SU-DHL-6 (cell line): Measurements from ENCODE around the gene ZNF688.

Experiments used
- H2AFZ ChIP-seq: fragments of 200-600 bp; sonication (generic); 2 replicates; pipeline ENCODE4 v1.6.1; 2014; ENCODE audit warnings: low read depth, mild to moderate bottlenecking, moderate library complexity, mixed read lengths, antibody characterized with exemption, low read length; ENCODE audit not compliant: severe bottlenecking
- H3F3A ChIP-seq: fragments of 200-600 bp; shearing (Covaris generic); 2 replicates; pipeline ENCODE4 v1.6.0; 2016; ENCODE audit warnings: antibody characterized with exemption, mild to moderate bottlenecking; ENCODE audit not compliant: insufficient read depth
- H3K27ac ChIP-seq: fragments of 200-600 bp; sonication (generic); 2 replicates; pipeline ENCODE4 v1.5.1; 2016; ENCODE audit warnings: low read depth, mild to moderate bottlenecking, low read length, moderate library complexity, mixed read lengths
- H3K27me3 ChIP-seq: fragments of 200-600 bp; sonication (generic), shearing (Covaris generic); 2 replicates; pipeline ENCODE4 v1.6.0; 2014; ENCODE audit warnings: mild to moderate bottlenecking, low read length
- H3K36me3 ChIP-seq: fragments of 200-600 bp; sonication (generic); 2 replicates; pipeline ENCODE4 v1.6.1; 2014; ENCODE audit warnings: mild to moderate bottlenecking, low read length, mixed read lengths
- H3K4me2 ChIP-seq: fragments of 300-600, 200-600 bp; shearing (Covaris generic), sonication (generic); 2 replicates; pipeline ENCODE4 v1.6.0; 2014; ENCODE audit warnings: low read length, low read depth, mild to moderate bottlenecking; ENCODE audit not compliant: poor library complexity, severe bottlenecking
- H3K4me3 ChIP-seq: fragments of 200-600 bp; sonication (generic); 2 replicates; pipeline ENCODE4 v1.5.1; 2014; ENCODE audit warnings: antibody characterized with exemption, low read length, mild to moderate bottlenecking, mixed read lengths; ENCODE audit not compliant: insufficient read depth, poor library complexity, severe bottlenecking
- H3K79me2 ChIP-seq: fragments of 200-600 bp; sonication (generic); 2 replicates; pipeline ENCODE4 v1.6.1; 2014; ENCODE audit warnings: mild to moderate bottlenecking, low read length, moderate library complexity; ENCODE audit not compliant: insufficient read depth
- H3K9ac ChIP-seq: fragments of 200-600 bp; sonication (generic); 2 replicates; pipeline ENCODE4 v1.7.0; 2014; ENCODE audit warnings: mild to moderate bottlenecking, low read length
- H3K9me2 ChIP-seq: fragments of 200-600 bp; sonication (generic); replicated peaks from 2 replicates; pipeline ENCODE4 v1.6.1; 2014; ENCODE audit warnings: low read length; ENCODE audit not compliant: insufficient read depth
- H3K9me3 ChIP-seq: fragments of 200-600 bp; sonication (generic); 2 replicates; pipeline ENCODE4 v1.6.1; 2014; ENCODE audit warnings: low read length, mixed read lengths; ENCODE audit not compliant: insufficient read depth
- H4K20me1 ChIP-seq: fragments of 200-600 bp; sonication (generic); 2 replicates; pipeline ENCODE4 v1.6.1; 2014; ENCODE audit warnings: low read depth, mild to moderate bottlenecking, antibody characterized with exemption, low read length, moderate library complexity, mixed read lengths
- CTCF ChIP-seq: fragments of 200-600 bp; sonication (generic); IDR thresholded peaks from one replicate; pipeline ENCODE4 v1.5.1; 2017; ENCODE audit warnings: antibody characterized with exemption, mild to moderate bottlenecking, low read length, moderate library complexity; ENCODE audit not compliant: insufficient read depth, poor library complexity, severe bottlenecking
- EZH2phosphoT487 ChIP-seq: fragments of 200-600 bp; sonication (generic), shearing (Covaris generic); conservative IDR thresholded peaks from 2 replicates; pipeline ENCODE4 v1.6.1; 2018; ENCODE audit warnings: mild to moderate bottlenecking, antibody characterized with exemption, low read length, moderate library complexity, mixed read lengths

The ZNF688 gene

GRCh38 chr16:30565984-30566383, 5.5 kb downstream of the ZNF688 start:
- Histone ChIP-seq H3F3A (no peaks in the 10 kb centered on the region), H3K36me3 (no peaks in the 10 kb centered on the region), H3K9ac (no peak overlapping the region), H3K4me2 (no peak overlapping the region), H3K27me3 (no peaks in the 10 kb centered on the region), H2AFZ (no peak overlapping the region), H3K4me3 (no peak overlapping the region), H3K9me2 (no peaks in the 10 kb centered on the region), H3K27ac (no peak overlapping the region), H4K20me1 (no peaks in the 10 kb centered on the region), H3K79me2 (no peaks in the 10 kb centered on the region), H3K9me3 (no peaks in the 10 kb centered on the region)
- no peak for TF ChIP-seq CTCF
- no peak for TF ChIP-seq EZH2phosphoT487

- no peak overlapping the region for H3K9ac ChIP-seq
- no peak overlapping the region for H3K4me2 ChIP-seq
- H3F3A ChIP-seq, result no peaks in the 10 kb centered on the region
- no peaks in the 10 kb centered on the region for H4K20me1 ChIP-seq
- no peak overlapping the region for H3K4me3 ChIP-seq
- no peak overlapping the region for H3K27ac ChIP-seq
- no peak for TF ChIP-seq CTCF
- TF ChIP-seq EZH2phosphoT487, result no peak
- no peaks in the 10 kb centered on the region for H3K79me2 ChIP-seq
- H2AFZ ChIP-seq, result no peak overlapping the region
- H3K9me2 ChIP-seq, result no peaks in the 10 kb centered on the region
- no peaks in the 10 kb centered on the region for H3K9me3 ChIP-seq
- no peaks in the 10 kb centered on the region for H3K27me3 ChIP-seq
- no peaks in the 10 kb centered on the region for H3K36me3 ChIP-seq
Observed at GRCh38 chr16:30565526-30565925, 6.0 kb downstream of the ZNF688 start.

GRCh38 chr16:30562021-30562420, 9.5 kb downstream of the ZNF688 start:
- H3K27me3 ChIP-seq, result no peaks in the 10 kb centered on the region
- H3K4me3 ChIP-seq, result no peak overlapping the region
- H3K9me3 ChIP-seq, result no peaks in the 10 kb centered on the region
- no peak overlapping the region for H3K27ac ChIP-seq
- no peaks in the 10 kb centered on the region for H3K36me3 ChIP-seq
- H2AFZ ChIP-seq, result no peak overlapping the region
- 0 out of 2 replicates have a peak, but pooled peaks cover 4% of the 10 kb centered on the region for H3K79me2 ChIP-seq
- no peak overlapping the region for H3K4me2 ChIP-seq
- peaks cover 5% of the 10 kb centered on the region; the same call in 1 of the 2 replicates for H3F3A ChIP-seq
- no peaks in the 10 kb centered on the region for H3K9me2 ChIP-seq
- no peak for TF ChIP-seq CTCF
- TF ChIP-seq EZH2phosphoT487, result no peak
- no peak overlapping the region for H3K9ac ChIP-seq
- H4K20me1 ChIP-seq, result no peaks in the 10 kb centered on the region
